Fibroblast of villous mesenchyme (primary cell): ENCODE measurements around the gene KLHL33. TPM values are rescaled to one million over a fixed set of nuclear protein-coding genes. Genes with fewer than 3 reads are reported as not detected.

Experiments used
- DNase-seq: peaks from one replicate; pipeline ENCODE4 v3.0.0-alpha.2; 2010; ENCODE audit warnings: low read depth
- H3K4me3 ChIP-seq: 2 replicates; pipeline ENCODE4 v1.5.1; 2011; ENCODE audit warnings: low read depth, mild to moderate bottlenecking, low read length
- CTCF ChIP-seq: IDR thresholded peaks from 2 replicates; pipeline ENCODE4 v1.5.1; 2012; ENCODE audit warnings: low read depth, mild to moderate bottlenecking, low read length; ENCODE audit not compliant: insufficient read depth
- total RNA-seq: library from RNA; depleted of rRNA; stranded (reverse); fragments of >200 nt; gene quantifications from 2 replicates; pipeline ENCODE4 v1.2.3, GENCODE V29; 2012

Gene KLHL33
- total RNA-seq, 1 donor = 0.43 TPM

GRCh38 chr14:20429801-20430669 is 5.9 kb downstream of the KLHL33 start:
- TF ChIP-seq CTCF = no peak
- DNase-seq = no peak
- no peak overlapping the region for H3K4me3 ChIP-seq

GRCh38 chr14:20428802-20429201 is 7.2 kb downstream of the KLHL33 start:
- TF ChIP-seq CTCF = no peak
- H3K4me3 ChIP-seq = no peak overlapping the region
- no peak for DNase-seq

- no peak for DNase-seq
- no peak overlapping the region for H3K4me3 ChIP-seq
- no peak for TF ChIP-seq CTCF
These were observed 8.0 kb downstream of the KLHL33 start for GRCh38 chr14:20428010-20428365.

- TF ChIP-seq CTCF = no peak
- DNase-seq = peak; percentile 39
- no peak overlapping the region for H3K4me3 ChIP-seq
These were observed 8.5 kb downstream of the KLHL33 start for GRCh38 chr14:20427231-20428009.

GRCh38 chr14:20424851-20425250 is 11.1 kb downstream of the KLHL33 start:
- no peak overlapping the region for H3K4me3 ChIP-seq
- no peak for TF ChIP-seq CTCF
- no peak for DNase-seq

- no peak for DNase-seq
- H3K4me3 ChIP-seq = no peak overlapping the region
- TF ChIP-seq CTCF = no peak
These were observed 13.1 kb downstream of the KLHL33 start for GRCh38 chr14:20422886-20423285.
